Measurements from ENCODE around the gene CACNA2D1. TPM values are rescaled to one million over a fixed set of nuclear protein-coding genes. Genes with fewer than 3 reads are reported as not detected.

Gene CACNA2D1
- total RNA-seq, 1 experiment from 2014 or later, result 36.2 TPM

DNA sequence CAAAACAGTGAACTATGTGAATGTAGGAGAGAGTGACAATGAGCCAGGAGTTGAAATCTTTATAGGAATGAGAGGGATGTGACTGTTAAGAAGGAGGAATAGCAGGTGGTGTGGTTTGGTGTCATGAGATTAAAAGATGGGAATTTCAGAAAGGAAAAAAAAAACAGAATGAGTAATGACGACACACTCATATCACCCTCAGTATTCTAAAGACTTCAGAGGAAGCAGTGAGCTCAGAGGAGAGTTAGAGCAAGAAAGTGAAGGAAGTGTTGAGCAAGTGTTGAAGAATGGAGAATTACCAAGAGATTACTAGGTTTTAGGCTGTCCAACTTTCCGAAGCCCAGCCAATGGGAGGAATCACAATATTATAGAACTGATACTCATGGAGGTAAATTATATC, 453.2 kb downstream of the CACNA2D1 start:
- no peak for DNase-seq
- no peak overlapping the region for H4K5ac ChIP-seq (ENCODE audit: insufficient read length, low read depth, low read length)
- Mint-ChIP-seq H3K4me1 (0 out of 4 replicates have a peak, but pooled peaks cover 0 to 2% of the 10 kb centered on the region in 2 experiments), H3K27me3 (ENCODE audit: low read depth) (no peaks in the 10 kb centered on the region), H3K4me3 (no peak overlapping the region), H3K9me3 (no peaks in the 10 kb centered on the region), H3K36me3 (ENCODE audit: insufficient read depth in 1 of 3, low read depth in 3 of 3) (no peaks in the 10 kb centered on the region), H3K27ac (no peak overlapping the region)
- H3K18ac ChIP-seq (ENCODE audit: insufficient read length, low read depth, low read length), result no peak overlapping the region
- no peaks in the 10 kb centered on the region for H3K79me1 ChIP-seq (ENCODE audit: insufficient read depth, low read depth, low read length, poor library complexity, severe bottlenecking)
- no peak overlapping the region for H3T11ph ChIP-seq (ENCODE audit: low read length)
- no peaks in the 10 kb centered on the region for H4K20me1 ChIP-seq (ENCODE audit: control insufficient read depth, insufficient read depth, insufficient read length)
- no peak overlapping the region for H4K91ac ChIP-seq (ENCODE audit: insufficient read length, low read depth, low read length)
- no peak overlapping the region for H4K8ac ChIP-seq (replicated peaks; ENCODE audit: insufficient read length, low read depth, low read length)
- no peak overlapping the region for H3K9ac ChIP-seq (ENCODE audit: extremely low read depth, insufficient read length, low read length)
- no CpG with 5 or more reads among the region's 2 CpGs for WGBS (ENCODE audit: extremely low coverage, insufficient read length, low lambda C conversion rate)
- no peaks in the 10 kb centered on the region for H3K79me2 ChIP-seq (ENCODE audit: insufficient read depth, low read length)
- no peak overlapping the region for H3K23ac ChIP-seq (ENCODE audit: insufficient read length, low read depth, low read length)
- no peak overlapping the region for H2BK120ac ChIP-seq (ENCODE audit: low read depth, low read length, poor library complexity, severe bottlenecking)
- H3K14ac ChIP-seq (ENCODE audit: insufficient read depth, low read length), result no peak overlapping the region
- no peak overlapping the region for H2BK15ac ChIP-seq (ENCODE audit: low read depth, low read length)
- TF ChIP-seq, protein P1, sequence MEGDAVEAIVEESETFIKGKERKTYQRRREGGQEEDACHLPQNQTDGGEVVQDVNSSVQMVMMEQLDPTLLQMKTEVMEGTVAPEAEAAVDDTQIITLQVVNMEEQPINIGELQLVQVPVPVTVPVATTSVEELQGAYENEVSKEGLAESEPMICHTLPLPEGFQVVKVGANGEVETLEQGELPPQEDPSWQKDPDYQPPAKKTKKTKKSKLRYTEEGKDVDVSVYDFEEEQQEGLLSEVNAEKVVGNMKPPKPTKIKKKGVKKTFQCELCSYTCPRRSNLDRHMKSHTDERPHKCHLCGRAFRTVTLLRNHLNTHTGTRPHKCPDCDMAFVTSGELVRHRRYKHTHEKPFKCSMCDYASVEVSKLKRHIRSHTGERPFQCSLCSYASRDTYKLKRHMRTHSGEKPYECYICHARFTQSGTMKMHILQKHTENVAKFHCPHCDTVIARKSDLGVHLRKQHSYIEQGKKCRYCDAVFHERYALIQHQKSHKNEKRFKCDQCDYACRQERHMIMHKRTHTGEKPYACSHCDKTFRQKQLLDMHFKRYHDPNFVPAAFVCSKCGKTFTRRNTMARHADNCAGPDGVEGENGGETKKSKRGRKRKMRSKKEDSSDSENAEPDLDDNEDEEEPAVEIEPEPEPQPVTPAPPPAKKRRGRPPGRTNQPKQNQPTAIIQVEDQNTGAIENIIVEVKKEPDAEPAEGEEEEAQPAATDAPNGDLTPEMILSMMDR (conservative IDR thresholded peaks at IDR 0.05), result no peak
- no peak overlapping the region for H3K27ac ChIP-seq (ENCODE audit: insufficient read length, low read depth, low read length)
- no peak overlapping the region for H2BK5ac ChIP-seq (ENCODE audit: insufficient read length, low read length)
- H3K4me1 ChIP-seq (ENCODE audit: insufficient read depth, low read length), result no peaks in the 10 kb centered on the region
- H3K27me3 ChIP-seq (ENCODE audit: insufficient read depth, low read length), result no peaks in the 10 kb centered on the region
- no peak overlapping the region for H2BK20ac ChIP-seq (ENCODE audit: low read depth, low read length, poor library complexity, severe bottlenecking)
- H3K4me2 ChIP-seq (ENCODE audit: insufficient read depth, insufficient read length, low read length), result no peak overlapping the region
- no peak overlapping the region for H2AK5ac ChIP-seq (ENCODE audit: insufficient read length, low read length)
- H2BK12ac ChIP-seq (ENCODE audit: insufficient read length, low read depth, low read length), result no peak overlapping the region
- no peaks in the 10 kb centered on the region for H3K23me2 ChIP-seq (ENCODE audit: insufficient read length, low read depth, low read length, poor library complexity, severe bottlenecking)
- no peak overlapping the region for H3K4ac ChIP-seq (ENCODE audit: low read depth, low read length)
- H3K56ac ChIP-seq (ENCODE audit: insufficient read length, low read depth, low read length), result no peak overlapping the region
- H3K9me3 ChIP-seq (ENCODE audit: control insufficient read depth, low read depth, low read length), result no peaks in the 10 kb centered on the region
- no peak overlapping the region for H2AFZ ChIP-seq (ENCODE audit: low read length)
